ELR (cell line): ENCODE measurements around the gene C9orf153.

Experiments used
- DNase-seq: peaks from one replicate; pipeline ENCODE4 v3.0.0-alpha.2; 2015; ENCODE audit warnings: low read depth

Gene C9orf153

DNA sequence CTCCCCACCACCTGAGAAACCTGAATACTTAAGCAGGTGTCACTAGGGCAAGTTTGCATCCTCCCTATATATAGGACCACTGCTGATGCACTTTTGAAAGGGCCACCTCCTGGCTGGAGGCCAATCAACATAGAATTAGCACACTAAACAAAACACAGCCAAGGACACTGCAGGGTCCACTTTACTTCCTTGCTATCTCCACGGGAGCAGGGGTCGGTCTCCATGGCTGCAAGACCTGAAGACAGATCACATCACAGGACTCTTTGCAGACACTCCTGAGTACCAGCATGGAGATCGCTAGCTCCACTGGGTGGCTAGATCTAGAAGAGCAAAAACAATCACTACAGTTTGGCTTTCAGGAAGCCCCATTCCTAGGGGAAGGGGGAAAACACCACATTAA lies 72.3 kb downstream of the C9orf153 start:
- no peak for DNase-seq

DNA sequence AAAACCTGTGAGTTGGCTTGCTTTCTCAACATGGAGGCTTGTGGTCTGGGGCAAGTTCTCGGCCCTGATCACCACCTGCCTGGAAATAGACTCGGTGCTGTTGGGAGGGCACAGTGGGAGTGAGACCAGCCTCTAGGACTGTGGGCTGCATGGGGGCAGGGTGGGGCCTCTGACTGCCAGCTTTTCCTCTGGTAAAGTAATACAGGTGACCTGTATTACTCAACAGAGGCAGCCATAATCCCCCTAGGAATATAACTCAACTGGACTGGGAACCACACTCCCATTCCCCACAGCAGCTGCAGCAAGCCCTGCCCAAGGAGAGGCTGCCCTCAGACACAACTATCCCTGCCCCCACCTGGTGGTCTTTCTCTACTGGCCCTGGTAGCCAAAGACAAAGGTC lies 72.8 kb downstream of the C9orf153 start:
- no peak for DNase-seq

DNA sequence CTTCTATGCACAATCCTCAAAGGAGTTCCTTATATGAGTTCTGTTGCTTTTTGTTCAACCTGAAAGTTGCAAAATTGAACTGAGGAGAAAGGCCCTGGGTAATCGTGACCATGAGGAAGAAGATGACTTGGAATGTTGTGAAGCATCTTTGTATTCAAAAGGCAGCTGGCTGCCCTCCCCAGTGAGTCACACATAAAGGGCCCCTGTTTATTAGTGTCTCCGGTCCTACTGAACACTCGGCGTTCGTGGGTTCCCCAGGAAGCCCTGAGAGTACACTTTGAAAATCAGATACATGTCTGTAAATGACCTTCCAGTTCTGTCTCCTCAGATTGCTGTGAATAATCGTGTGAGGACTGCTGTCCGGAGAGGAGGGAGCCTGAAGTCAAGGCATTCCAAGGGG lies 73.6 kb downstream of the C9orf153 start:
- peak; percentile 47 for DNase-seq

DNA sequence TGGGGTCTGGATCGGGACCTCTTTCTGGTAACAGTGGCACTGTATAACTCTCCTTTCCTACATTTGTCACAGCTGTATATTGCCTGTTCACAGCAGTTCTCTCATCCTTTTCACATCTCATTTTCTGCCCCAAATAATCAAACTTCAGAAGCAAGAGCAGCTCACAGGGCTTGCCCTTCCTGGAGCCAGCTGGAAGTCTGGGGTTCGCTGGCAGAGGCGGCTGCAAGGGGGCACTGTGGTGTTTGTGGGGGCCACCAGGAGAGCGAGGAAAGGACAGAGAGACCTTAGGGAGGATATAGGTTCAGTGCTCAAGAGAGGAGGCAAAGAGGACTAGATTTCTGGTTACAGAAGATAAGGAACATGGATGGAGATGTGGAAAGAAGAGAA lies 75.3 kb downstream of the C9orf153 start:
- DNase-seq: no peak

DNA sequence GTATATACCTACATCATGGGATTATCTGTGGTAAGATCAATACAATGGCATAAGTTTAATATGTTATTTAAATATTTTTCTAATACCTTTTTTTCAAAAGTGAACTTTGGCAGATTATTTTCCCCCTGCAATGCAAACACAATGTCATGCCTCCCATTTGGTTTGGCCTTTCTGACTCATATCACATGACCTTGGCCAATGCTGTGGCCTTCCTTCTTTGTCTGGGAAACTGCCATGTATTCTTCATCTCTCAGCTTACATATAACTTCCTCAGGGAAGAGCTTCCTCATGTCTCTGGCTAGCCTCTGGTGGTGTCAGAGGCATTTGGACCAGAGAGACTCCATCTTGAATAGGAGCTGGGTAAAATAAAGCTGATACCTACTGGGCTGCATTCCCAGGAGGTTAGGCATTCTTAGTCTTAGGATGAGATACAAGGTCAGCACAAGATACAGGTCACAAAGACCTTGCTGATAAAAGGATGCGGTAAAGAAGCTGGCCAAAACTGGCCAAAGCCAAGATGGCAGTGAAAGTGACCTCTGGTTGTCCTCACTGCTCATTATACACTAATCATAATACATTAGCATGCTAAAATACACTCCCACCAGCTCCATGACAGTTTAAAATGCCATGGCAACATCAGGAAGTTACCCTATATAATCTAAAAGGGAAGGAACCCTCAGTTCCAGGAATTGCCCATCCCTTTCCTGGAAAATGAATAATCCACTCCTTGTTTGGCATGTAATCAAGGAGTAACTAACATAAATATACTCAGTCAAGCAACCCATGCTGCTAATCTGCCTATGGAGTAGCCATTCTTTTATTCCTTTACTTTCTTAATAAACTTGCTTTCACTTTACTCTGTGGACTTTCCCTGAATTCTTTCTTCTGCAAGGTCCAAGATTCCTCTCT lies 76.0 kb downstream of the C9orf153 start:
- no peak for DNase-seq

DNA sequence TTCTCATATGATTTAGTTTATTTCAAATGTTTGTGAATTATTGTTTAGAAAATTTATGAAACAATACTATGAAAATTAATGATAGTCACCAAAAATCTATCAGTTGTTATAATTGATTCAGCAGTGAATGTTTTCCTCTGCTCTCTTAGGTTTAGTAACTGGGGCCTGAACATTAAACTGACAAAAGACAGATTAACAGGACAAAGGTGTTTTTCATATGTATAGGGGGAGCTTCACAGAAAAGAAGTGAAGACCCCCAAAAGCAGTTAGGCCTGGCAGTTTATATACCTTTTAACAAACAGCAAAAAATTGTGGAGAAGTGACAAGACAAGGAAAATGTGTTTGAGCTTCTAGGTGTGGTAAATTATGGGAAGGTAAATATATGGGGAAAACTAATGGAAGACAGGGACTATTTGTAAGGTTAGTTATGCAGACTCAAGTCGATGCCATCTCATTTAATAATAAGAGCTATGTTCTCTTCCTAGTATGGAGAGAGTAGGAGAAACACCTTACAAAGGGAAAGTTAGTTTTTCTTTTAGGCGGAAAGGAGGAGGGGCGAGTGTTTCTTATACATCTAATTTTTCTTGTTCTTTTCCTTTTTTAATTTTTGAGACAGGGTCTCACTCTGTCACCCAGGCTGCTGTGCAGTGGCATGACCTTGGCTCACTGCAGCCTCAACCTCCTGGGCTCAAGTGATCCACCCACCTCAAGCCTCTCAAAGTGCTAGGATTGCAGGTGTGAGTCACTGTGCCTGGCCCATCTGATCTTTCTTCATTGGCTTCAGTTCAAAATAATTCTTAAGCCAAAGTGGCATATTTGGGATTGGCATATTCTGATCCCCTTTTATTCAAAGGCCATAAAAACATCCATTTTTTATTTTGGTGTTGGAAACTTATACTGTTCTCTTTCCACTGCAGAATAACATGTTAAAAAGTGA lies 77.8 kb downstream of the C9orf153 start:
- no peak for DNase-seq

DNA sequence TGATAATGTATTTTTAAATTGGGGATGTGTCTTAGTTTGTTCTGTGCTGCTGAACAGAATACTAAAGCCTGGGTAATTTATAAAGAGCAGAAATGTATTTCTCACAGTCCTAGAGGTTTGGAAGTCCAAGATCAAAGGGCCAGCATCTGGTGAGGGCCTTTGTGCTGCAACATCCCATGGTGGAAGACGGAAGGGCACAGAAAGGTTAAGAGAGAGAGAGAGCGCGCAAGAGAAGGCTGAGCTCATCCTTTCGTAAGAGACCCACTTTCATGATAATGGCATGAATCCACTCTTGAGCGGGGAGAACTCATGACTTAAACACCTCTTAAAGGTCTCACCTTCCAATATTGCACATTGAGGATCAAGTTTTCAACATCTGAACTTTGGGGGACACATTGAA lies 81.0 kb downstream of the C9orf153 start:
- no peak for DNase-seq

DNA sequence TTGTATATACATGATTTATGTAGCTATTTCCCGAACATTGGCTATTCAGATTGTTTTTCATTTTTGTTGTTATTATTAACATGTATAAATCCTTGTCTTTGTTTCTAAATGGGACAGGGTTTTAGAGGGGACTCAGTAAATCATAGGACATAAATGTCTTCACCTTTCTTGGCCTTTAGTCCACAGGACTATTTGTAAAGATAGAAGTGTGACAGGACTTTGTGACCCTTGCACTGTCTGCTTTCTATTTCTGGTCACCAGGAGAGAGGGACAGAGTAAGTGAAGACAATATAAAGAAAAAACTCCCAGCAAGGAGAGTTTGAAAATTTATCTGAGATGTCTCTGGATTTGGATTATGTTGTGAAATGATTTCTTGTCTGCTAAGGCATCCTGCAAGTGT lies 81.5 kb downstream of the C9orf153 start:
- no peak for DNase-seq

DNA sequence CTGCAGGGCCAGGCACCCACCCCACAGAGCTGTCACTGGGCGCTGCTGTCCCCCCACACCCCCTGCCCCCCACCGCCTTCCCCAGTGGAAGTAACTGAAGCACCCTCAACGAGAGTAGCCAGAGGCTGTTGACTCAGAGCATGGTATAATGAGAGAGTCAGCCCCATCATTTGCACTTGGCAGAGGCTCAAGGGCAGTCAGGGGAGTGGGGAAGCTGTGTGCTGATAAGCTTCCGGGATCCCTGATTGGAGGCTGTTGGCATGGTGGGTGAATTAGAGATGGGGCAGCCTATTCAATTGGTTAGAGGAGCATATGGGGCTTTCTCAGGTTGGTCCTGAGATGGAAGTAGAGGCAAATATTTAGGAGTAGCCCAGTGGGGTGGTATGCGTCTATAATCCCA lies 83.0 kb downstream of the C9orf153 start:
- DNase-seq: peak; percentile 47

DNA sequence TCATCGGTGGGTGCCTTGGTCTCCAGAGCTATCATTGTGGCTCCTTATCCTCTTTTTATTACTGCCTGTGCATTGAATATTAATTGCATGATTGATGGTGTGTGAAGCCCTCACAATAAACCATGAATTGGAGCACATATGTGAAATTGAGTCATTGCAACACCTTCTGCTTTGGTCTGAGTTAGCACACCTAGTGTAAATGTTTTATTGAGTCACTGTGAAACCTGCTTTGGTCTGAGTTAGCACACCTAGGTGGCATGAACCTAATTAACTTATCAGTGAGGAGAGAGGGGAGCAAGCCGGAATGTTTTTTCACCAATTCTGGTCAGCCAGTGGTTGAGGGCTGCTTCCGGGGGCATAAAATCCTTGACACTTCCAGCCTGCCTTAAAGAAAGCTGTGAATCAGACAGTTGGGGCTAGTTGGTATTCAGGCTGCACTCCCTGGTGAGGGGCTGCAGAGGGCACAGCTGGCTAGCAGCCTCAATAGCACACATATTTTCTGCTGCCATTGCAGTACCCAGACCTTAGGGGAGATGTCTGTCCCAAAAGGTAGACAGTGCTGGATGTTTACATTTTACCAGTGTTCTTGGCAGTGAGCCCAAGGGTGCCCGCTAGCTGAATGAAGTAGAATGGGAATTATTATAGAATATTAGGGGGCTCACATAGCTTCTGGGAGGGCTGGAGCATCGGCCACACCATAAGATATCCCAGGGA lies 83.6 kb downstream of the C9orf153 start:
- DNase-seq: no peak

DNA sequence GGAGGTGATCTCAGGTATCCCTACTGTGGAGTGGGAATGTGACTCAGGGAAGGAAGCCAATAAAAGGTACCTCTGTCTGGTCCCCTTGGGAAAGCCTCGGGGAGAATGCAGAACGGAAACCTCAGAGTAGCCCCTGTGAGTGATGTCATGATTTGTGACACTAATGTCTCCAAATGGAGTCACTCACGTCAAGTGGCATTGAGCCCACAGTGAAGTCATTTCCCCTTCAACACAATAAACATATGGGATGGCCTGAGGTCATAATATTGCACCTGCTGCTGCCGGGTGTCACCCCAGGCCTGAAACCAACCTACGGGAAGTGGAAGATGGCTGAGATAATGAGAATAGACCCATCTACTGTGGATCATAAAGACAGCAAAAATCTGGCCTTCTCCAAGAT lies 84.2 kb downstream of the C9orf153 start:
- no peak for DNase-seq
